Panc1 (cell line): ENCODE measurements around the gene ABCA6. TPM values are rescaled to one million over a fixed set of nuclear protein-coding genes. Genes with fewer than 3 reads are reported as not detected.
"Not testable (repeated sequence)": the region's sequence is repeated elsewhere in the genome, so short reads cannot be mapped to it uniquely, and the experiment has no call there.

Experiments
- ATAC-seq: fragments of 200-7000 bp; cut with Tn5 transposase; 2 replicates; pipeline ENCODE4 v1.9.1; 2020; ENCODE audit warnings: mild to moderate bottlenecking, moderate library complexity
- BruUV-seq: library from RNA; stranded (reverse); fragments of 400-500 nt; replicated peaks from 2 replicates; lab custom pipeline; 2021; lab: Mats Ljungman, UMichigan
- CTCF ChIA-PET: fragments of 300-600 bp; sonication (Branson Sonifier 250); formaldehyde crosslinking; loops from one replicate; lab custom pipeline; 2022; ENCODE audit warnings: antibody characterized with exemption; lab: Charles Lee
- POLR2A ChIA-PET: fragments of 300-600 bp; sonication (Branson Sonifier 250); formaldehyde crosslinking; loops from one replicate; lab custom pipeline; 2022; ENCODE audit warnings: antibody characterized with exemption; lab: Charles Lee
- DNase-seq: peaks from one replicate; pipeline ENCODE4 v3.0.0-alpha.2; 2010; ENCODE audit warnings: low read depth, low spot score
- H3K27ac ChIP-seq: 2 replicates; pipeline ENCODE4 v1.5.1; 2011; ENCODE audit warnings: mild to moderate bottlenecking, low read length, inconsistent platforms
- H3K27me3 ChIP-seq: fragments of 200-500 bp; sonication (Bioruptor generic); 2 replicates; pipeline ENCODE4 v1.6.0; 2014; ENCODE audit warnings: low read length, inconsistent platforms; ENCODE audit not compliant: control insufficient read depth, insufficient read depth
- H3K36me3 ChIP-seq: fragments of 200-500 bp; sonication (Bioruptor generic); 2 replicates; pipeline ENCODE4 v1.5.1; 2014; ENCODE audit warnings: inconsistent platforms, mild to moderate bottlenecking, low read length, moderate library complexity; ENCODE audit not compliant: control insufficient read depth, insufficient read depth
- H3K4me1 ChIP-seq: 2 replicates; pipeline ENCODE4 v1.5.1; 2011; ENCODE audit warnings: inconsistent platforms, mild to moderate bottlenecking, low read length, moderate library complexity; ENCODE audit not compliant: control insufficient read depth, insufficient read depth
- H3K4me3 ChIP-seq, 2 experiments: 2 replicates each; pipeline ENCODE4 v1.5.1; 2011 to 2012; ENCODE audit warnings: low read depth in 2 of 2, low read length in 2 of 2, mild to moderate bottlenecking in 2 of 2, inconsistent platforms in 1 of 2, moderate library complexity in 1 of 2
- H3K9me3 ChIP-seq: fragments of 200-500 bp; sonication (Bioruptor generic); 2 replicates; pipeline ENCODE4 v1.5.1; 2014; ENCODE audit warnings: low read depth, mild to moderate bottlenecking, inconsistent platforms, low read length, moderate library complexity; ENCODE audit not compliant: control insufficient read depth, insufficient read depth
- CTCF ChIP-seq: fragments of 450-650 bp; IDR thresholded peaks from 2 replicates; pipeline ENCODE4 v1.5.1; 2017; ENCODE audit warnings: mild to moderate bottlenecking
- POLR2AphosphoS5 ChIP-seq: IDR thresholded peaks from 2 replicates; pipeline ENCODE4 v1.6.1; 2012; ENCODE audit warnings: mild to moderate bottlenecking, low read depth, low read length, moderate library complexity
- SIN3A ChIP-seq: IDR thresholded peaks from 2 replicates; pipeline ENCODE4 v1.6.1; 2012; ENCODE audit warnings: low read depth, mild to moderate bottlenecking, low read length, moderate library complexity, borderline replicate concordance; ENCODE audit not compliant: insufficient read depth
- TCF7L2 ChIP-seq: IDR thresholded peaks from 2 replicates; pipeline ENCODE4 v1.6.1; 2011; ENCODE audit warnings: mild to moderate bottlenecking, low read depth, low read length, inconsistent platforms
- in situ Hi-C: cut with HindIII; loops from 2 replicates; pipeline ENCODE4 v1.10.0; 2016; ENCODE audit warnings: low sequenced_read_pairs, low pct_unique_long_range_greater_than_20kb
- intact Hi-C: fragments of 100-400 bp; cut with micrococcal nuclease; formaldehyde crosslinking; loops from one replicate; pipeline ENCODE4 v1.10.0; 2022; ENCODE audit not compliant: unreplicated experiment
- total RNA-seq: library from RNA; stranded (reverse); gene quantifications from one replicate; pipeline ENCODE4 v1.2.1, GENCODE V29; 2021; ENCODE audit not compliant: unreplicated experiment
- TF ChIP-seq, protein P1 (sequence below), 2 experiments: IDR thresholded peaks; 2 replicates each; pipeline ENCODE4 v1.6.1; 2011 to 2012; ENCODE audit warnings: low read depth in 2 of 2, control low read depth in 1 of 2, low read length in 1 of 2, mild to moderate bottlenecking in 1 of 2, moderate library complexity in 1 of 2; ENCODE audit not compliant: insufficient read depth in 1 of 2

ABCA6 gene
- total RNA-seq, 1 experiment from 2014 or later, result 0.46 TPM

GRCh38 chr17:69075823-69076222 lies 65.9 kb downstream of the ABCA6 start:
- ChIA-PET POLR2A (no interaction called here), CTCF (no interaction called here)
- Histone ChIP-seq H3K36me3 (no peaks in the 10 kb centered on the region), H3K27ac (no peak overlapping the region), H3K27me3 (no peaks in the 10 kb centered on the region), H3K4me3 (no peak overlapping the region), H3K4me1 (no peaks in the 10 kb centered on the region), H3K9me3 (no peaks in the 10 kb centered on the region)
- no peak for ATAC-seq
- no peak for DNase-seq
- TF ChIP-seq TCF7L2 (no peak), SIN3A (no peak), POLR2AphosphoS5 (no peak), CTCF (no peak)
- TF ChIP-seq, protein P1, sequence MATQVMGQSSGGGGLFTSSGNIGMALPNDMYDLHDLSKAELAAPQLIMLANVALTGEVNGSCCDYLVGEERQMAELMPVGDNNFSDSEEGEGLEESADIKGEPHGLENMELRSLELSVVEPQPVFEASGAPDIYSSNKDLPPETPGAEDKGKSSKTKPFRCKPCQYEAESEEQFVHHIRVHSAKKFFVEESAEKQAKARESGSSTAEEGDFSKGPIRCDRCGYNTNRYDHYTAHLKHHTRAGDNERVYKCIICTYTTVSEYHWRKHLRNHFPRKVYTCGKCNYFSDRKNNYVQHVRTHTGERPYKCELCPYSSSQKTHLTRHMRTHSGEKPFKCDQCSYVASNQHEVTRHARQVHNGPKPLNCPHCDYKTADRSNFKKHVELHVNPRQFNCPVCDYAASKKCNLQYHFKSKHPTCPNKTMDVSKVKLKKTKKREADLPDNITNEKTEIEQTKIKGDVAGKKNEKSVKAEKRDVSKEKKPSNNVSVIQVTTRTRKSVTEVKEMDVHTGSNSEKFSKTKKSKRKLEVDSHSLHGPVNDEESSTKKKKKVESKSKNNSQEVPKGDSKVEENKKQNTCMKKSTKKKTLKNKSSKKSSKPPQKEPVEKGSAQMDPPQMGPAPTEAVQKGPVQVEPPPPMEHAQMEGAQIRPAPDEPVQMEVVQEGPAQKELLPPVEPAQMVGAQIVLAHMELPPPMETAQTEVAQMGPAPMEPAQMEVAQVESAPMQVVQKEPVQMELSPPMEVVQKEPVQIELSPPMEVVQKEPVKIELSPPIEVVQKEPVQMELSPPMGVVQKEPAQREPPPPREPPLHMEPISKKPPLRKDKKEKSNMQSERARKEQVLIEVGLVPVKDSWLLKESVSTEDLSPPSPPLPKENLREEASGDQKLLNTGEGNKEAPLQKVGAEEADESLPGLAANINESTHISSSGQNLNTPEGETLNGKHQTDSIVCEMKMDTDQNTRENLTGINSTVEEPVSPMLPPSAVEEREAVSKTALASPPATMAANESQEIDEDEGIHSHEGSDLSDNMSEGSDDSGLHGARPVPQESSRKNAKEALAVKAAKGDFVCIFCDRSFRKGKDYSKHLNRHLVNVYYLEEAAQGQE (IDR thresholded peaks at IDR 0.05; ENCODE audit: insufficient read depth in 1 of 2, low read depth in 2 of 2, low read length in 1 of 2), result no peak
- in situ Hi-C loops, result no loop called here
- BruUV-seq, result no TSS peak
- intact Hi-C loops, result no loop called here

- CTCF ChIA-PET, H3K4me3 ChIP-seq, H3K9me3 ChIP-seq, BruUV-seq, H3K27ac ChIP-seq, ATAC-seq, in situ Hi-C loops, H3K4me1 ChIP-seq, H3K27me3 ChIP-seq, H3K36me3 ChIP-seq, DNase-seq, POLR2A ChIA-PET, intact Hi-C loops: not testable (repeated sequence)
Measured at GRCh38 chr17:69073392-69073791, 68.3 kb downstream of the ABCA6 start.

GRCh38 chr17:69072803-69073256 lies 68.9 kb downstream of the ABCA6 start:
- H3K27me3 ChIP-seq, ATAC-seq, H3K4me3 ChIP-seq, H3K4me1 ChIP-seq, BruUV-seq, DNase-seq, H3K9me3 ChIP-seq, CTCF ChIA-PET, intact Hi-C loops, H3K27ac ChIP-seq, in situ Hi-C loops, POLR2A ChIA-PET, H3K36me3 ChIP-seq: not testable (repeated sequence)

GRCh38 chr17:69071233-69071586 lies 70.5 kb downstream of the ABCA6 start:
- ATAC-seq, H3K27me3 ChIP-seq, H3K36me3 ChIP-seq, H3K9me3 ChIP-seq, BruUV-seq, in situ Hi-C loops, intact Hi-C loops, POLR2A ChIA-PET, H3K4me1 ChIP-seq, H3K27ac ChIP-seq, CTCF ChIA-PET, H3K4me3 ChIP-seq, DNase-seq: not testable (repeated sequence)

DNA sequence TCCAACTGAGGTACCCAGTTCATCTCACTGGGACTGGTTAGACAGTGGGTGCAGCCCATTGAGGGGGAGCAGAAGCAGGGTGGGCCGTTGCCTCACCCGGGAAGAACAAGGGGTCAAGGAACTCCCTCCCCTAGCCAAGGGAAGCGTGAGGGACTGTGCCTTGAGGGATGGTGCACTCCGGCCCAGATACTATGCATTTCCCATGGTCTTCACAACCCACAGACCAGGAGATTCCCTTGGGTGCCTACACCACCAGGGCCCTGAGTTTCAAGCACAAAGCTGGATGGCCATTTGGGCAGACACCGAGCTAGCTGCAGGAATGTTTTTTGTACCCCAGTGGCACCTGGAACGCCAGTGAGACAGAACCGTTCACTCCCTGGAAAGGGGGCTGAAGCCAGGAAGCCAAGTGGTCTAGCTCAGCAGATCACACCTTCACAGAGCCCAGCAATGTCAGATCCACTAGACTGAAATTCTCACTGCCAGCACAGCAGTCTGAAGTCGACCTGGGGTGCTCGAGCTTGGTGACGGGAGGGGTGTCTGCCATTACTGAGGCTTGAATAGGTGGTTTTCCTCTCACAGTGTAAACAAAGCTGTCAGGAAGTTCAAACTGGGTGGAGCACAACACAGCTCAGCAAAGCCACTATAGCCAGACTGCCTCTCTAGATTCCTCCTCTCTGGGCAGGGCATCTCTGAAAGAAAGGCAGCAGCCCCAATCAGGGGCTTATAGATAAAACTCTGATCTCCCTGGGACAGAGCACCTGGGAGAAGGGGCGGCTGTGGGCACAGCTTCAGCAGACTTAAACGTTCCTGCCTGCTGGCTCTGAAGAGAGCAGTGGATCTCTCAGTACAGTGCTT lies 71.1 kb downstream of the ABCA6 start:
- CTCF ChIA-PET, H3K9me3 ChIP-seq, H3K27me3 ChIP-seq, intact Hi-C loops, in situ Hi-C loops, BruUV-seq, ATAC-seq, H3K36me3 ChIP-seq, H3K4me3 ChIP-seq, H3K4me1 ChIP-seq, POLR2A ChIA-PET, DNase-seq, H3K27ac ChIP-seq: not testable (repeated sequence)
